KMS-11 (cell line): ENCODE measurements around the gene BTBD16.

Experiments used
- H2AFZ ChIP-seq: fragments of 200-600 bp; sonication (generic); 2 replicates; pipeline ENCODE4 v1.6.1; 2016; ENCODE audit warnings: antibody characterized with exemption, mixed run types, low read depth
- H3K27ac ChIP-seq: fragments of 200-600 bp; sonication (generic); 2 replicates; pipeline ENCODE4 v1.6.1; 2016; ENCODE audit warnings: mild to moderate bottlenecking, mixed run types
- H3K27me3 ChIP-seq: fragments of 200-600 bp; sonication (generic); 2 replicates; pipeline ENCODE4 v1.6.1; 2017; ENCODE audit warnings: mild to moderate bottlenecking, low read depth, mixed run types, moderate library complexity; ENCODE audit not compliant: insufficient read depth
- H3K36me3 ChIP-seq: fragments of 200-600 bp; sonication (generic); 2 replicates; pipeline ENCODE4 v1.6.1; 2017; ENCODE audit warnings: mild to moderate bottlenecking, mixed run types; ENCODE audit not compliant: insufficient read depth
- H3K4me1 ChIP-seq: fragments of 200-600 bp; sonication (generic); 2 replicates; pipeline ENCODE4 v1.6.1; 2016; ENCODE audit warnings: mild to moderate bottlenecking, low read depth, mixed run types; ENCODE audit not compliant: poor library complexity, severe bottlenecking
- H3K4me2 ChIP-seq: fragments of 200-600 bp; sonication (generic); 2 replicates; pipeline ENCODE4 v1.7.0; 2016; ENCODE audit warnings: mild to moderate bottlenecking, mixed run types
- H3K4me3 ChIP-seq: fragments of 200-600 bp; sonication (generic); IDR thresholded peaks from 2 replicates; pipeline ENCODE4 v1.6.1; 2017; ENCODE audit warnings: low read depth, low read length, mixed read lengths; ENCODE audit not compliant: insufficient read depth
- H3K79me2 ChIP-seq: fragments of 200-600 bp; sonication (generic); 2 replicates; pipeline ENCODE4 v1.6.1; 2016; ENCODE audit warnings: low read depth, mixed run types; ENCODE audit not compliant: insufficient read depth
- H3K9ac ChIP-seq: fragments of 200-600 bp; sonication (generic); 2 replicates; pipeline ENCODE4 v1.6.1; 2016; ENCODE audit warnings: mild to moderate bottlenecking, mixed run types
- H4K20me1 ChIP-seq: fragments of 200-600 bp; sonication (generic); 2 replicates; pipeline ENCODE4 v1.6.1; 2016; ENCODE audit warnings: mild to moderate bottlenecking, mixed run types; ENCODE audit not compliant: insufficient read depth
- TF ChIP-seq, protein P1 (sequence below): fragments of 200-600 bp; sonication (generic); conservative IDR thresholded peaks from 2 replicates; pipeline ENCODE4 v1.6.1; 2017; ENCODE audit warnings: low read depth, mild to moderate bottlenecking, antibody characterized with exemption, low read length, moderate library complexity, mixed read lengths

Gene BTBD16

DNA sequence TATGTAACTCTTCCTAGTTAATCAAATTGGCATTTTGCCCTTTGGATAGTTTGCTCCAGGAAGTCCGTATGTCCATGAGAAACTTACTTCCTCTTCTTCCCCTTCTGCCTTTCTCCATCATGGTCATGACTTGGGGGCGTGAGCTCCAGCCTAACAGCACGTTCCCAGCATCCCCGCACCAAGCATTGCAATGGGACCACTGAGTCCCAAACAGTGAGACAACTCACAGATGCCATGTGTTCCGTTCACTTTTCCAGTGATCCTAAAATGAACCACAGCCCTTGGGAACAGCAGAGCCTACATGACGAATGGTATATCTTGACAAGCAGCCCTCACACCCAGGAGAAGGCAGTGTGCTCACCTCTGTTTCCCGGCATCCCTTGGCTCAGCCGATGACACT, 10.7 kb downstream of the BTBD16 start:
- Histone ChIP-seq H3K4me3 (no peak overlapping the region), H3K4me2 (no peak overlapping the region), H3K79me2 (no peaks in the 10 kb centered on the region), H4K20me1 (no peaks in the 10 kb centered on the region), H3K27ac (no peak overlapping the region), H2AFZ (no peak overlapping the region), H3K4me1 (no peaks in the 10 kb centered on the region), H3K27me3 (no peaks in the 10 kb centered on the region), H3K9ac (no peak overlapping the region), H3K36me3 (no peaks in the 10 kb centered on the region)
- TF ChIP-seq, protein P1, sequence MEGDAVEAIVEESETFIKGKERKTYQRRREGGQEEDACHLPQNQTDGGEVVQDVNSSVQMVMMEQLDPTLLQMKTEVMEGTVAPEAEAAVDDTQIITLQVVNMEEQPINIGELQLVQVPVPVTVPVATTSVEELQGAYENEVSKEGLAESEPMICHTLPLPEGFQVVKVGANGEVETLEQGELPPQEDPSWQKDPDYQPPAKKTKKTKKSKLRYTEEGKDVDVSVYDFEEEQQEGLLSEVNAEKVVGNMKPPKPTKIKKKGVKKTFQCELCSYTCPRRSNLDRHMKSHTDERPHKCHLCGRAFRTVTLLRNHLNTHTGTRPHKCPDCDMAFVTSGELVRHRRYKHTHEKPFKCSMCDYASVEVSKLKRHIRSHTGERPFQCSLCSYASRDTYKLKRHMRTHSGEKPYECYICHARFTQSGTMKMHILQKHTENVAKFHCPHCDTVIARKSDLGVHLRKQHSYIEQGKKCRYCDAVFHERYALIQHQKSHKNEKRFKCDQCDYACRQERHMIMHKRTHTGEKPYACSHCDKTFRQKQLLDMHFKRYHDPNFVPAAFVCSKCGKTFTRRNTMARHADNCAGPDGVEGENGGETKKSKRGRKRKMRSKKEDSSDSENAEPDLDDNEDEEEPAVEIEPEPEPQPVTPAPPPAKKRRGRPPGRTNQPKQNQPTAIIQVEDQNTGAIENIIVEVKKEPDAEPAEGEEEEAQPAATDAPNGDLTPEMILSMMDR: no peak

DNA sequence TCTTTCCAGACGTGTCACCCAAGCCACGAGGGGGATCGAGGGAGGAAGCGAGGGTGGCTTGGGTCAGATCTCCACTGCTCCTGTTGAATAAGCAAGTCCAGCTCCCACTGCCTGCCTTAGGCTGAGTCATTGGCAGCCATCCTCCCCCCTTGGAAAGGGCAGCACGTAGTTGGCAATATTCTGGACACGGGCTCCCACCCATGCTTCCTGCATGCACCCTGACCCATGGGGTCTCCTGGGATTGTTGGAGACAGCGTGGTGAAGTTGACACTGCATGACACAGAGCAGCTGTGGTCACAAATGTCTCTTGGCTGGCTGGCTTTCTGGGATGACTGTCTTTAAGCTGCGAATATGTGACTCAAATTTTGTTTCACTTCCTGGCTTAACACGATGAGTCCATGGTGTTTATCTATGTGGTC, 11.2 kb downstream of the BTBD16 start:
- H4K20me1 ChIP-seq: no peaks in the 10 kb centered on the region
- H3K36me3 ChIP-seq: no peaks in the 10 kb centered on the region
- TF ChIP-seq, protein P1: no peak
- H3K27me3 ChIP-seq: no peaks in the 10 kb centered on the region
- H3K27ac ChIP-seq: no peak overlapping the region
- no peaks in the 10 kb centered on the region for H3K79me2 ChIP-seq
- H3K4me3 ChIP-seq: no peak overlapping the region
- no peaks in the 10 kb centered on the region for H3K4me1 ChIP-seq
- no peak overlapping the region for H3K4me2 ChIP-seq
- no peak overlapping the region for H3K9ac ChIP-seq
- H2AFZ ChIP-seq: no peak overlapping the region

DNA sequence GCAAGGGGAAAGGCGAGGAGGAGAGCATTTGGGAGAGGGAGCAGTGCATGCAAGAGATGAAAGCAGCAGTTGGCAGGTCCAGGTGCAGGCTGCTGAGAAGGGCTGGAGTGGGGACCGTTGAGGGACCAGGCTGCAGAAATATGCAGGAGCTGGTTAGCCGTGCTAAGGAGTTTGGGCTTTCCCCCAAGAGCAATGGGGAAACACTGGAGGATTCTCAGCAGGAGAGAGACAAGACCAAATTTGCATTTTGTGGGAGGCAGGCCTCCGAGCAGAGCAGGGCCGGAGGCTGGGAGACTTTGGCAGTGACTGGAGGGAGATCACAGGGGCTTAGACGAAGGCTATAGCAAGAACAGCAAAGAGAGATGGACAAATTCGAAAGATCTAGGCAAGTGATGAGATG, 11.8 kb downstream of the BTBD16 start:
- Histone ChIP-seq H3K4me2 (no peak overlapping the region), H3K36me3 (no peaks in the 10 kb centered on the region), H3K79me2 (no peaks in the 10 kb centered on the region), H3K27ac (no peak overlapping the region), H4K20me1 (no peaks in the 10 kb centered on the region), H3K27me3 (no peaks in the 10 kb centered on the region), H2AFZ (no peak overlapping the region), H3K9ac (no peak overlapping the region), H3K4me3 (no peak overlapping the region), H3K4me1 (no peaks in the 10 kb centered on the region)
- TF ChIP-seq, protein P1: no peak

DNA sequence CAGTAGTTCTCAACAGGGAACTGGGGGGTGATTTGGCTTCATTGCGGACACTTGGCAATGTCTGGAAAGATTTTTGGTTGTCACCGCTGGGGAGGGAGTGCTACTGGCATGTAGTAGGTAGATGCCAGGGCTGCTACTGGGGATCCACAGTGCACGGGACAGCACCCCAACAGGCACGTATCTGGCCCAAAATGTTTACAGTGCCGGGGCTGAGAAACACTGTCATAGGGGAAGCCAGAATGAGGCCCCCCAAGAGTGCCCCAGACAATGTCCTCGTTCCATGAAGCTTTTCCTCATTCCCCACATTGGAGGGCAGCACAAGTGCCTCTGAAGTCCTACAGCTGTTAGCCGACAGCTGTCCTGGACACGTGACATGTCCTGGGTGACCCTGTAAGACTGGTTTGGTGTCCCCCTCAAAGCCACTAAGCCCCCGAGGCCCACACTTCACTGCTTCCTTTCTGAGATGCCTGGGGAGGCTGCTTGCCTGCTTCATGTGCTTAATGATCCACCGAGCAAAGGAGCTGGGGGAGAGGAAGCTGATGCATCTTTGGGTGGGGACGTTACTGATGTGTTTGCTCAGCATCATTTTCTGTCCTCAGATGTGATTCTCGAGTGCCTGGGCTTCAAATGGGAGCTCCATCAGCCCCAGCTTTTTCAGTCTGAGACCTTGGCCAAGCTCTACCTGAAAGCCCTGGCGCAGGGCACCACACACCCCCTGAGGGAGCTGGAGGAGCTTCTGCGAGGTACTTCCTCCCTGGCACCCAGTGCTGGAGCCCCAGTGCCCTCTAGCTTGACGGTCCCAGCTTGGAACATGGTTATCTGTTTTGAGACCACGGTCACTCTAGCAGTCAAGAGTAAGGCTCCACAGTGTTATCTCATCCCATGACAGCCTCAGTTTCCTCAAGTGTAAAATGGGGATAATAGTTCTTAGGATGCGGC, 14.7 kb downstream of the BTBD16 start:
- TF ChIP-seq, protein P1: no peak
- Histone ChIP-seq H3K4me2 (no peak overlapping the region), H3K4me3 (no peak overlapping the region), H2AFZ (no peak overlapping the region), H3K27ac (no peak overlapping the region), H3K79me2 (no peaks in the 10 kb centered on the region), H3K36me3 (no peaks in the 10 kb centered on the region), H4K20me1 (no peaks in the 10 kb centered on the region), H3K9ac (no peak overlapping the region), H3K27me3 (no peaks in the 10 kb centered on the region), H3K4me1 (no peaks in the 10 kb centered on the region)
